ENCODE results near the gene ENTPD7. TPM values are rescaled to one million over a fixed set of nuclear protein-coding genes. Genes with fewer than 3 reads are reported as not detected.
"Not testable (repeated sequence)": the region's sequence is repeated elsewhere in the genome, so short reads cannot be mapped to it uniquely, and the experiment has no call there.

The ENTPD7 gene
- total RNA-seq, 1 experiment from 2014 or later = 14.5 TPM

DNA sequence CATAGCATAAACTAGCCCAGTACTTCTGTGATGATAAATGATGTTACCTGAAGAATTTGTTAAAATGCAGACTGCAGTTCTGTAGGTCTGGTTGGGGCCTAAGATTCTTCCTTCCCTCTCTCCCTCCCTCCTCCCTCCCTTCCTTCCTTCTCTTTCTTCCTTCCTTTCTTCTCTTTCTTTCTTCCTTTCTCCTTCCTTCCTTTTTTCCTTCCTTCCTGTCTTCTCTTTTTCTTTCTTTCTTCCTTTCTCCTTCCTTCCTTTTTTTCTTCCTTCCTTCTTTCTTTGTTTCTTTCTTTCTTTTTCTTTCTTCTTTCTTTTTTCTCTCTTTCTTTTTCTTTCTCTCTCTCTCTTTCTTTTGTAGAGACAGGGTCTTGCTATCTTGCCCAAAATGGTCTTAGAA lies 35.4 kb upstream of the ENTPD7 start:
- Histone ChIP-seq H2BK5ac (ENCODE audit: insufficient read length, low read length) (no peak overlapping the region), H3K9ac (ENCODE audit: extremely low read depth, insufficient read length, low read length) (no peak overlapping the region), H2BK12ac (ENCODE audit: insufficient read length, low read depth, low read length) (no peak overlapping the region), H3K27me3 (ENCODE audit: insufficient read depth, low read length) (no peaks in the 10 kb centered on the region), H3K4me2 (ENCODE audit: insufficient read depth, insufficient read length, low read length) (no peak overlapping the region), H3K56ac (ENCODE audit: insufficient read length, low read depth, low read length) (no peak overlapping the region), H4K8ac (replicated peaks; ENCODE audit: insufficient read length, low read depth, low read length) (no peak overlapping the region), H3K4ac (ENCODE audit: low read depth, low read length) (no peak overlapping the region), H3K18ac (ENCODE audit: insufficient read length, low read depth, low read length) (no peak overlapping the region), H3K9me3 (ENCODE audit: control insufficient read depth, low read depth, low read length) (no peaks in the 10 kb centered on the region), H3T11ph (ENCODE audit: low read length) (no peak overlapping the region), H3K27ac (ENCODE audit: insufficient read length, low read depth, low read length) (no peak overlapping the region), H2BK20ac (ENCODE audit: low read depth, low read length, poor library complexity, severe bottlenecking) (no peak overlapping the region), H3K23me2 (ENCODE audit: insufficient read length, low read depth, low read length, poor library complexity, severe bottlenecking) (peaks cover 21% of the 10 kb centered on the region), H3K23ac (ENCODE audit: insufficient read length, low read depth, low read length) (no peak overlapping the region), H3K4me1 (ENCODE audit: insufficient read depth, low read length) (peaks cover 5% of the 10 kb centered on the region; the same call in 1 of the 2 replicates), H3K79me2 (ENCODE audit: insufficient read depth, low read length) (no peaks in the 10 kb centered on the region), H4K91ac (ENCODE audit: insufficient read length, low read depth, low read length) (no peak overlapping the region), H3K79me1 (ENCODE audit: insufficient read depth, low read depth, low read length, poor library complexity, severe bottlenecking) (peaks cover 4% of the 10 kb centered on the region), H4K20me1 (ENCODE audit: control insufficient read depth, insufficient read depth, insufficient read length) (no peaks in the 10 kb centered on the region), H2BK120ac (ENCODE audit: low read depth, low read length, poor library complexity, severe bottlenecking) (no peak overlapping the region), H4K5ac (ENCODE audit: insufficient read length, low read depth, low read length) (no peak overlapping the region), H2BK15ac (ENCODE audit: low read depth, low read length) (no peak overlapping the region), H2AK5ac (ENCODE audit: insufficient read length, low read length) (no peak overlapping the region), H2AFZ (ENCODE audit: low read length) (no peak overlapping the region), H3K14ac (ENCODE audit: insufficient read depth, low read length) (no peak overlapping the region)
- DNase-seq = no peak
- H3K27me3 Mint-ChIP-seq (ENCODE audit: low read depth) = peaks cover 22% of the 10 kb centered on the region
- no peaks in the 10 kb centered on the region for H3K9me3 Mint-ChIP-seq
- H3K27ac Mint-ChIP-seq = no peak overlapping the region
- H3K4me1 Mint-ChIP-seq = peaks cover 12 to 14% of the 10 kb centered on the region in 2 experiments
- H3K4me3 Mint-ChIP-seq = no peak overlapping the region
- no peaks in the 10 kb centered on the region; a peak in 1 of 7 replicates for H3K36me3 Mint-ChIP-seq (ENCODE audit: insufficient read depth in 1 of 3, low read depth in 3 of 3)
- TF ChIP-seq, protein P1, sequence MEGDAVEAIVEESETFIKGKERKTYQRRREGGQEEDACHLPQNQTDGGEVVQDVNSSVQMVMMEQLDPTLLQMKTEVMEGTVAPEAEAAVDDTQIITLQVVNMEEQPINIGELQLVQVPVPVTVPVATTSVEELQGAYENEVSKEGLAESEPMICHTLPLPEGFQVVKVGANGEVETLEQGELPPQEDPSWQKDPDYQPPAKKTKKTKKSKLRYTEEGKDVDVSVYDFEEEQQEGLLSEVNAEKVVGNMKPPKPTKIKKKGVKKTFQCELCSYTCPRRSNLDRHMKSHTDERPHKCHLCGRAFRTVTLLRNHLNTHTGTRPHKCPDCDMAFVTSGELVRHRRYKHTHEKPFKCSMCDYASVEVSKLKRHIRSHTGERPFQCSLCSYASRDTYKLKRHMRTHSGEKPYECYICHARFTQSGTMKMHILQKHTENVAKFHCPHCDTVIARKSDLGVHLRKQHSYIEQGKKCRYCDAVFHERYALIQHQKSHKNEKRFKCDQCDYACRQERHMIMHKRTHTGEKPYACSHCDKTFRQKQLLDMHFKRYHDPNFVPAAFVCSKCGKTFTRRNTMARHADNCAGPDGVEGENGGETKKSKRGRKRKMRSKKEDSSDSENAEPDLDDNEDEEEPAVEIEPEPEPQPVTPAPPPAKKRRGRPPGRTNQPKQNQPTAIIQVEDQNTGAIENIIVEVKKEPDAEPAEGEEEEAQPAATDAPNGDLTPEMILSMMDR (conservative IDR thresholded peaks at IDR 0.05) = no peak

DNA sequence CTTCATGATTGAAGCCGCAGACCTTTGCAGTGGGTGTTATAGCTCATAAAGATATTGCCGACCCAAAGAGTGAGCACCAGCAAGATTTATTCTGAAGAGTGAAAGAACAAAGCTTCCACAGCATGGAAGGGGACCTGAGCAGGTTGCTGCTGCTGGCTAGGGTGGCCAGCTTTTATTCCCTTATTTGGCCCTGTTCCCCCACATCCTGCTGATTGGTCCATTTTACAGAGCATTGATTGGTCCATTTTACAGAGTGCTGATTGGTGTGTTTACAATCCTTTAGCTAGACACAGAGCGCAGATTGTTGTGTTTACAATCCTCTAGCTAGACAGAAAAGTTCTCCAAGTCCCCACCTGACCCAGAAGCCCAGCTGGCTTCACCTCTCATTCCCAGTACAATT lies 34.2 kb upstream of the ENTPD7 start:
- H3K27ac ChIP-seq (ENCODE audit: insufficient read length, low read depth, low read length); H3T11ph ChIP-seq (ENCODE audit: low read length); H2BK20ac ChIP-seq (ENCODE audit: low read depth, low read length, poor library complexity, severe bottlenecking); H4K20me1 ChIP-seq (ENCODE audit: control insufficient read depth, insufficient read depth, insufficient read length); DNase-seq; H2AK5ac ChIP-seq (ENCODE audit: insufficient read length, low read length); H3K27ac Mint-ChIP-seq; H3K56ac ChIP-seq (ENCODE audit: insufficient read length, low read depth, low read length); H3K14ac ChIP-seq (ENCODE audit: insufficient read depth, low read length); H4K91ac ChIP-seq (ENCODE audit: insufficient read length, low read depth, low read length); H3K23ac ChIP-seq (ENCODE audit: insufficient read length, low read depth, low read length); H3K4me2 ChIP-seq (ENCODE audit: insufficient read depth, insufficient read length, low read length); H3K4me1 ChIP-seq (ENCODE audit: insufficient read depth, low read length); H4K5ac ChIP-seq (ENCODE audit: insufficient read length, low read depth, low read length); H4K8ac ChIP-seq (replicated peaks; ENCODE audit: insufficient read length, low read depth, low read length); H2BK120ac ChIP-seq (ENCODE audit: low read depth, low read length, poor library complexity, severe bottlenecking); H3K27me3 ChIP-seq (ENCODE audit: insufficient read depth, low read length); H3K9me3 ChIP-seq (ENCODE audit: control insufficient read depth, low read depth, low read length); H2BK12ac ChIP-seq (ENCODE audit: insufficient read length, low read depth, low read length); H3K4me3 Mint-ChIP-seq; H3K36me3 Mint-ChIP-seq (ENCODE audit: insufficient read depth in 1 of 3, low read depth in 3 of 3); H2AFZ ChIP-seq (ENCODE audit: low read length); H3K9ac ChIP-seq (ENCODE audit: extremely low read depth, insufficient read length, low read length); H2BK15ac ChIP-seq (ENCODE audit: low read depth, low read length); H3K18ac ChIP-seq (ENCODE audit: insufficient read length, low read depth, low read length); H3K4ac ChIP-seq (ENCODE audit: low read depth, low read length); H3K9me3 Mint-ChIP-seq; H3K79me1 ChIP-seq (ENCODE audit: insufficient read depth, low read depth, low read length, poor library complexity, severe bottlenecking); H2BK5ac ChIP-seq (ENCODE audit: insufficient read length, low read length); H3K79me2 ChIP-seq (ENCODE audit: insufficient read depth, low read length): not testable (repeated sequence)
- no CpG with 5 or more reads among the region's 3 CpGs for WGBS (ENCODE audit: extremely low coverage, insufficient read length, low lambda C conversion rate)
- Mint-ChIP-seq H3K4me1 (peaks cover 9 to 13% of the 10 kb centered on the region in 2 experiments), H3K27me3 (ENCODE audit: low read depth) (peaks cover 22% of the 10 kb centered on the region)
- H3K23me2 ChIP-seq (ENCODE audit: insufficient read length, low read depth, low read length, poor library complexity, severe bottlenecking) = peaks cover 12% of the 10 kb centered on the region
